H9 (cell line): ENCODE data around the gene ATP1A2. TPM values are rescaled to one million over a fixed set of nuclear protein-coding genes. Genes with fewer than 3 reads are reported as not detected.

Experiments used
- DNase-seq: peaks from one replicate; pipeline ENCODE4 v3.0.0-alpha.2; 2017
- H2AFZ ChIP-seq: one replicate; pipeline ENCODE4 v1.6.1; 2013; ENCODE audit warnings: mild to moderate bottlenecking, low read length, control low read depth, moderate library complexity
- H2AK5ac ChIP-seq: 2 replicates; pipeline ENCODE4 v1.6.1; 2013; ENCODE audit warnings: low read length, control low read depth, mixed read lengths; ENCODE audit not compliant: insufficient read length
- H2BK120ac ChIP-seq: one replicate; pipeline ENCODE4 v1.6.1; 2013; ENCODE audit warnings: low read depth, mild to moderate bottlenecking, low read length, control low read depth, inconsistent platforms; ENCODE audit not compliant: poor library complexity, severe bottlenecking
- H2BK12ac ChIP-seq: 2 replicates; pipeline ENCODE4 v1.6.1; 2013; ENCODE audit warnings: low read length, control low read depth, mixed read lengths, low read depth; ENCODE audit not compliant: insufficient read length
- H2BK15ac ChIP-seq: 2 replicates; pipeline ENCODE4 v1.6.1; 2013; ENCODE audit warnings: low read depth, low read length, control low read depth
- H2BK20ac ChIP-seq: one replicate; pipeline ENCODE4 v1.6.1; 2013; ENCODE audit warnings: low read depth, mild to moderate bottlenecking, low read length, control low read depth, inconsistent platforms; ENCODE audit not compliant: poor library complexity, severe bottlenecking
- H2BK5ac ChIP-seq: 2 replicates; pipeline ENCODE4 v1.6.1; 2013; ENCODE audit warnings: low read length, control low read depth, mixed read lengths; ENCODE audit not compliant: insufficient read length
- H3K14ac ChIP-seq: 2 replicates; pipeline ENCODE4 v1.6.1; 2013; ENCODE audit warnings: low read length, control low read depth; ENCODE audit not compliant: insufficient read depth
- H3K18ac ChIP-seq: 2 replicates; pipeline ENCODE4 v1.6.1; 2013; ENCODE audit warnings: low read depth, mild to moderate bottlenecking, mixed read lengths, low read length, control low read depth; ENCODE audit not compliant: insufficient read length
- H3K23ac ChIP-seq: 2 replicates; pipeline ENCODE4 v1.6.1; 2013; ENCODE audit warnings: low read length, control low read depth, mixed read lengths, low read depth; ENCODE audit not compliant: insufficient read length
- H3K23me2 ChIP-seq: 2 replicates; pipeline ENCODE4 v1.6.1; 2013; ENCODE audit warnings: low read depth, mild to moderate bottlenecking, mixed read lengths, low read length, control low read depth; ENCODE audit not compliant: insufficient read length, poor library complexity, severe bottlenecking
- H3K27ac ChIP-seq: 2 replicates; pipeline ENCODE4 v1.5.1; 2013; ENCODE audit warnings: low read length, control low read depth, mixed read lengths, low read depth; ENCODE audit not compliant: insufficient read length
- H3K27me3 ChIP-seq: 2 replicates; pipeline ENCODE4 v1.6.1; 2013; ENCODE audit warnings: low read length, control low read depth, inconsistent platforms; ENCODE audit not compliant: insufficient read depth
- H3K4ac ChIP-seq: 2 replicates; pipeline ENCODE4 v1.6.1; 2013; ENCODE audit warnings: low read depth, mild to moderate bottlenecking, control low read depth, inconsistent platforms, low read length, moderate library complexity
- H3K4me1 ChIP-seq: 2 replicates; pipeline ENCODE4 v1.6.1; 2013; ENCODE audit warnings: low read length, control low read depth, inconsistent platforms; ENCODE audit not compliant: insufficient read depth
- H3K4me2 ChIP-seq: 2 replicates; pipeline ENCODE4 v1.6.1; 2013; ENCODE audit warnings: low read length, control low read depth, mixed read lengths; ENCODE audit not compliant: insufficient read length, insufficient read depth
- H3K56ac ChIP-seq: 2 replicates; pipeline ENCODE4 v1.6.1; 2013; ENCODE audit warnings: low read depth, mild to moderate bottlenecking, mixed read lengths, low read length, control low read depth; ENCODE audit not compliant: insufficient read length
- H3K79me1 ChIP-seq: 2 replicates; pipeline ENCODE4 v1.6.1; 2013; ENCODE audit warnings: low read depth, mild to moderate bottlenecking, moderate library complexity, low read length, control low read depth, inconsistent platforms; ENCODE audit not compliant: insufficient read depth, poor library complexity, severe bottlenecking
- H3K79me2 ChIP-seq: 2 replicates; pipeline ENCODE4 v1.6.1; 2013; ENCODE audit warnings: low read length, control low read depth, inconsistent platforms; ENCODE audit not compliant: insufficient read depth
- H3K9ac ChIP-seq: 2 replicates; pipeline ENCODE4 v1.6.1; 2013; ENCODE audit warnings: low read length, control low read depth, mixed read lengths; ENCODE audit not compliant: insufficient read length; ENCODE audit errors: extremely low read depth
- H3K9me3 ChIP-seq: one replicate; pipeline ENCODE4 v1.6.1; 2013; ENCODE audit warnings: low read depth, low read length, inconsistent platforms; ENCODE audit not compliant: control insufficient read depth
- H3T11ph ChIP-seq: one replicate; pipeline ENCODE4 v1.6.1; 2013; ENCODE audit warnings: mild to moderate bottlenecking, low read length, control low read depth, inconsistent platforms
- H4K20me1 ChIP-seq: one replicate; pipeline ENCODE4 v1.6.1; 2013; ENCODE audit not compliant: control insufficient read depth, insufficient read length, insufficient read depth
- H4K5ac ChIP-seq: 2 replicates; pipeline ENCODE4 v1.6.1; 2013; ENCODE audit warnings: low read depth, mild to moderate bottlenecking, mixed read lengths, low read length, control low read depth; ENCODE audit not compliant: insufficient read length
- H4K8ac ChIP-seq: replicated peaks from 2 replicates; pipeline ENCODE4 v1.6.1; 2013; ENCODE audit warnings: low read length, control low read depth, mixed read lengths, low read depth; ENCODE audit not compliant: insufficient read length
- H4K91ac ChIP-seq: 2 replicates; pipeline ENCODE4 v1.6.1; 2013; ENCODE audit warnings: low read depth, mild to moderate bottlenecking, moderate library complexity, mixed read lengths, low read length, control low read depth; ENCODE audit not compliant: insufficient read length
- H3K27ac Mint-ChIP-seq, 3 experiments: 2 replicates in 2 of 3; 3 replicates in 1 of 3; pipeline ENCODE4 v1.8.0; 2020 to 2021; ENCODE audit warnings: mixed read lengths in 3 of 3, mild to moderate bottlenecking in 1 of 3, moderate library complexity in 1 of 3
- H3K27me3 Mint-ChIP-seq: 2 replicates; pipeline ENCODE4 v1.8.0; 2021; ENCODE audit warnings: low read depth, mild to moderate bottlenecking, moderate library complexity, mixed read lengths
- H3K36me3 Mint-ChIP-seq, 3 experiments: 2 replicates in 2 of 3; 3 replicates in 1 of 3; pipeline ENCODE4 v1.8.0; 2020 to 2021; ENCODE audit warnings: low read depth in 3 of 3, mixed read lengths in 3 of 3; ENCODE audit not compliant: insufficient read depth in 1 of 3
- H3K4me1 Mint-ChIP-seq, 2 experiments: 2 replicates each; pipeline ENCODE4 v1.8.0; 2020; ENCODE audit warnings: mixed read lengths in 2 of 2
- H3K4me3 Mint-ChIP-seq, 2 experiments: 2 replicates in 1 of 2; 3 replicates in 1 of 2; pipeline ENCODE4 v1.8.0; 2020 to 2021; ENCODE audit warnings: mild to moderate bottlenecking in 2 of 2, mixed read lengths in 2 of 2, moderate library complexity in 1 of 2
- H3K9me3 Mint-ChIP-seq, 2 experiments: 2 replicates in 1 of 2; 3 replicates in 1 of 2; pipeline ENCODE4 v1.8.0; 2020; ENCODE audit warnings: mild to moderate bottlenecking in 2 of 2, mixed read lengths in 2 of 2, moderate library complexity in 1 of 2
- WGBS: extraction: QIAGEN DNeasy Blood & Tissue Kit; methylation state at CpG from one replicate; pipeline ENCODE4 v1.1.7; 2013; ENCODE audit warnings: missing lambda C conversion rate, low lambda C conversion rate, mixed read lengths; ENCODE audit not compliant: insufficient read length; ENCODE audit errors: extremely low coverage; 5-methylcytosine and 5-hydroxymethylcytosine counted together
- total RNA-seq: library from RNA; stranded (reverse); gene quantifications from 2 replicates; pipeline ENCODE4 v1.2.1, GENCODE V29; 2021
- TF ChIP-seq, protein P1 (sequence below): fragments of 200-600 bp; sonication (generic); conservative IDR thresholded peaks from 3 replicates; pipeline ENCODE4 v1.8.0; 2021; ENCODE audit warnings: antibody characterized with exemption, mild to moderate bottlenecking

ATP1A2 gene
- total RNA-seq, 1 experiment from 2014 or later: 3.0 TPM

DNA sequence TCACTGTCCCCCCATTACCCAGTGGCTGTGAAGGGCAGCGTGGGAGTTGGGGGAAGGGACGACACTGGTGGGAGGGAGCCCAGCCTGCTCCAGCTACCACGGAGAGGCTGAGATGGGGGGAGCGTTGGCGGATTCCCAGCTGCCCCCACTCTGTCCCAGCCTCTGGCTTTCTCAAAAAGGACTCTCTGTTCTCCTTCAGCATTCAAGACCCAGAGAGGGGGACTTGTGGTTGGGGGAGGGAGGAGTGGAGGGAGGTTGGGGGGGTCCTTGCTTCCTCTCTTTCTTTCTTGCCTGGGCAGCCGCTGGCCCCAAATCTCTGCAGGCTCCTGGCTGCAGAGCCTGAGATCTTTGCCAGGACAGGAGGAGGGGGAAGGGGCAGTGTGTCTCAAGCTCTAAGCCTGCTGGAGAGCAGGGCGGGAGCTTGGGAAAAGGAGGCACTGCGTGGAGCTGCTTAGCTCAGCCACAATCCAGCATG is 2.2 kb downstream of the ATP1A2 start:
- H3K23me2 ChIP-seq: no peaks in the 10 kb centered on the region
- no peak overlapping the region for H3K27ac ChIP-seq
- H3K4me2 ChIP-seq: no peak overlapping the region
- H3K79me2 ChIP-seq: no peaks in the 10 kb centered on the region
- peak overlapping the region in 1 of 2 experiments; percentile 90; a peak in 2 of 5 replicates for H3K4me3 Mint-ChIP-seq
- H3K56ac ChIP-seq: no peak overlapping the region
- H2BK12ac ChIP-seq: no peak overlapping the region
- H3K27me3 Mint-ChIP-seq: no peaks in the 10 kb centered on the region; the same call in none of the 2 replicates
- H3K4me1 Mint-ChIP-seq: peaks cover 57 to 64% of the 10 kb centered on the region in 2 experiments
- H2BK5ac ChIP-seq: no peak overlapping the region
- peak overlapping the region in 1 of 3 experiments; percentile 70; a peak in 1 of 7 replicates for H3K27ac Mint-ChIP-seq
- no peaks in the 10 kb centered on the region for H3K9me3 ChIP-seq
- peaks cover 12% of the 10 kb centered on the region; the same call in 1 of the 2 replicates for H3K4me1 ChIP-seq
- H2BK120ac ChIP-seq: no peak overlapping the region
- no peak overlapping the region for H2BK20ac ChIP-seq
- no peak overlapping the region for H4K91ac ChIP-seq
- no peak overlapping the region for H3K4ac ChIP-seq
- H4K5ac ChIP-seq: no peak overlapping the region
- no peak overlapping the region for H3K9ac ChIP-seq
- H3K36me3 Mint-ChIP-seq: peaks cover 0 to 31% (median 6%) of the 10 kb centered on the region in 3 experiments; a peak in 5 of 7 replicates
- no peaks in the 10 kb centered on the region for H4K20me1 ChIP-seq
- no peaks in the 10 kb centered on the region for H3K79me1 ChIP-seq
- WGBS: no CpG with 5 or more reads among the region's 8 CpGs
- H3T11ph ChIP-seq: no peak overlapping the region
- H3K23ac ChIP-seq: no peak overlapping the region
- TF ChIP-seq, protein P1, sequence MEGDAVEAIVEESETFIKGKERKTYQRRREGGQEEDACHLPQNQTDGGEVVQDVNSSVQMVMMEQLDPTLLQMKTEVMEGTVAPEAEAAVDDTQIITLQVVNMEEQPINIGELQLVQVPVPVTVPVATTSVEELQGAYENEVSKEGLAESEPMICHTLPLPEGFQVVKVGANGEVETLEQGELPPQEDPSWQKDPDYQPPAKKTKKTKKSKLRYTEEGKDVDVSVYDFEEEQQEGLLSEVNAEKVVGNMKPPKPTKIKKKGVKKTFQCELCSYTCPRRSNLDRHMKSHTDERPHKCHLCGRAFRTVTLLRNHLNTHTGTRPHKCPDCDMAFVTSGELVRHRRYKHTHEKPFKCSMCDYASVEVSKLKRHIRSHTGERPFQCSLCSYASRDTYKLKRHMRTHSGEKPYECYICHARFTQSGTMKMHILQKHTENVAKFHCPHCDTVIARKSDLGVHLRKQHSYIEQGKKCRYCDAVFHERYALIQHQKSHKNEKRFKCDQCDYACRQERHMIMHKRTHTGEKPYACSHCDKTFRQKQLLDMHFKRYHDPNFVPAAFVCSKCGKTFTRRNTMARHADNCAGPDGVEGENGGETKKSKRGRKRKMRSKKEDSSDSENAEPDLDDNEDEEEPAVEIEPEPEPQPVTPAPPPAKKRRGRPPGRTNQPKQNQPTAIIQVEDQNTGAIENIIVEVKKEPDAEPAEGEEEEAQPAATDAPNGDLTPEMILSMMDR: no peak
- DNase-seq: no peak
- H3K18ac ChIP-seq: no peak overlapping the region
- no peak overlapping the region for H2AFZ ChIP-seq
- H4K8ac ChIP-seq: no peak overlapping the region
- H3K9me3 Mint-ChIP-seq: no peaks in the 10 kb centered on the region
- H2AK5ac ChIP-seq: no peak overlapping the region
- H3K27me3 ChIP-seq: no peaks in the 10 kb centered on the region
- H2BK15ac ChIP-seq: no peak overlapping the region
- peak overlapping the region; percentile 52; the same call in 1 of the 2 replicates for H3K14ac ChIP-seq
